Skeletal muscle satellite cell (primary cell): ENCODE measurements around the gene SOCS7.
"Not testable (repeated sequence)": the region's sequence is repeated elsewhere in the genome, so short reads cannot be mapped to it uniquely, and the experiment has no call there.

Experiments
- H3K27me3 ChIP-seq: 2 replicates; pipeline ENCODE4 v1.7.0; 2013; ENCODE audit warnings: low read length; ENCODE audit not compliant: control insufficient read depth, insufficient read depth
- H3K36me3 ChIP-seq: 2 replicates; pipeline ENCODE4 v1.7.0; 2013; ENCODE audit warnings: mild to moderate bottlenecking, control low read depth, low read length; ENCODE audit not compliant: insufficient read depth
- H3K4me1 ChIP-seq: 2 replicates; pipeline ENCODE4 v1.7.0; 2013; ENCODE audit warnings: low read length; ENCODE audit not compliant: control insufficient read depth, insufficient read depth
- H3K4me2 ChIP-seq: 2 replicates; pipeline ENCODE4 v1.7.0; 2013; ENCODE audit warnings: mild to moderate bottlenecking, low read length
- H3K4me3 ChIP-seq: 2 replicates; pipeline ENCODE4 v1.7.0; 2013; ENCODE audit warnings: low read length
- H3K9ac ChIP-seq: 2 replicates; pipeline ENCODE4 v1.7.0; 2013; ENCODE audit warnings: mild to moderate bottlenecking, low read depth, low read length, moderate library complexity
- H3K9me3 ChIP-seq: replicated peaks from 2 replicates; pipeline ENCODE4 v1.7.0; 2013; ENCODE audit warnings: mild to moderate bottlenecking, control low read depth, low read length

SOCS7 gene

GRCh38 chr17:38437313-38437712, 85.7 kb downstream of the SOCS7 start:
- not testable (repeated sequence) for H3K9ac ChIP-seq, H3K4me2 ChIP-seq, H3K27me3 ChIP-seq, H3K9me3 ChIP-seq, H3K4me3 ChIP-seq
- Histone ChIP-seq H3K4me1 (peaks cover 22% of the 10 kb centered on the region), H3K36me3 (peaks cover 26% of the 10 kb centered on the region)

DNA sequence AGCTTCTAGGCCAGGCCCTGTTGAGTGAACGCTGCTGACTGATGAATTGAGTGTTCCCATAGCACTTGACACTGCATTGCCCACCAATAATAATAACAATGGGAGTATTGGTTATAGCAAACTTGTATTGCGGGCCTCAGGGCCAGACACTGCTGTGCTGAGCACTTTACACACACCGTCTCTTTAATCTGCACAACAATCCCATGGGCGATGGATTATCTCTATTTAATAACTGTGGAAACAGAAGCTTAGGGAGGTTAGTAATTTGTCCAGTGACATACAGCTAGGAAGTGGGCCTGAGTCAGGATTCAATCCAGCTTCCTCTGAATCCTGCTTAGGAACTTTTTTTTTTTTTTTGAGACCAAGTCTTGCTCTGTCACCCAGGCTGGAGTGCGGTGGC, 87.8 kb downstream of the SOCS7 start:
- no peak overlapping the region for H3K4me3 ChIP-seq
- H3K4me2 ChIP-seq, result no peak overlapping the region
- H3K9me3 ChIP-seq, result no peaks in the 10 kb centered on the region
- no peaks in the 10 kb centered on the region for H3K27me3 ChIP-seq
- H3K36me3 ChIP-seq, result peaks cover 24% of the 10 kb centered on the region
- H3K4me1 ChIP-seq, result peaks cover 35% of the 10 kb centered on the region
- H3K9ac ChIP-seq, result no peak overlapping the region

DNA sequence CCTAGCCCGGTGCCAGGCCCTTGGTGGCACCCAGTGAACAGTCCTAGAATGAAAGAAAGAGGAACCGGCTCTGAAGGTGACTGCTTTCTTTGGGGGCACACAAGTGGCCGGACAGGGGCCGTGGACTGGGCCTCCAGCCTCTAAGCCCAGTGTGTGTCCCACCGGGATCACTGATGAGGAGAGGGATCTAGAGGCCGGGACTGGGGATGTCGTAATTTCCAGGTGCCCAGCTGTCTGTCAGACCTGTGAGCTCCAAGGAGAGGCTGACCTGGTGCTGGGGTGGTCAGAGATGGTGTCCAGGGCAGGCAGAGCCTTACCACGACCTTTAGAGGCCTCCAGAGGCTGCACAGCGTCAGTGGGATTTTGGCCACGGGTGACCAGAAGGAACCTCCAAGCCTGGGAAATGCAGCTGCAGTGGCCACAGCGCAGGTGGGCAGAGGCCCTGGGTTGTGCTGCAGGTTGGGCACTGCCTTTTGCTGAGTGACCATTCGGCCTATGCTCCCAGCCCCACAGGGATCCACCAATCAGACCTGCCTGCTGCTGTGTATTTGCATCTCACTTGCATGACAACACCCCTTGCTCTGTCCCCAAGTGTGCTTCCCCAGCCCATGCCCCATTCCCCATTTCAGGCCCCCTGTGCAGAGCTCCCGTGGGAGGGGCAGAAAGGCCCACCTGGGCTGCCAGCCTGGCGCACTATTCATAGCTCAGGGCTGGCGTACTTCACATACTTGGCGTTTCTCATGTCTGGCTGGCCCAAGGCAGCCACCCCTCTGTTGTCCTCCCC, 89.2 kb downstream of the SOCS7 start:
- H3K27me3 ChIP-seq, result no peaks in the 10 kb centered on the region
- H3K4me2 ChIP-seq, result no peak overlapping the region
- H3K36me3 ChIP-seq, result peaks cover 20% of the 10 kb centered on the region
- no peak overlapping the region for H3K9ac ChIP-seq
- no peak overlapping the region for H3K4me3 ChIP-seq
- H3K9me3 ChIP-seq, result no peaks in the 10 kb centered on the region
- peaks cover 35% of the 10 kb centered on the region for H3K4me1 ChIP-seq

- Histone ChIP-seq H3K4me2 (no peak overlapping the region), H3K36me3 (peaks cover 17% of the 10 kb centered on the region), H3K4me3 (no peak overlapping the region), H3K4me1 (peaks cover 35% of the 10 kb centered on the region), H3K9me3 (no peaks in the 10 kb centered on the region), H3K27me3 (no peaks in the 10 kb centered on the region), H3K9ac (no peak overlapping the region)
Observed at GRCh38 chr17:38441429-38442061, 89.9 kb downstream of the SOCS7 start.

DNA sequence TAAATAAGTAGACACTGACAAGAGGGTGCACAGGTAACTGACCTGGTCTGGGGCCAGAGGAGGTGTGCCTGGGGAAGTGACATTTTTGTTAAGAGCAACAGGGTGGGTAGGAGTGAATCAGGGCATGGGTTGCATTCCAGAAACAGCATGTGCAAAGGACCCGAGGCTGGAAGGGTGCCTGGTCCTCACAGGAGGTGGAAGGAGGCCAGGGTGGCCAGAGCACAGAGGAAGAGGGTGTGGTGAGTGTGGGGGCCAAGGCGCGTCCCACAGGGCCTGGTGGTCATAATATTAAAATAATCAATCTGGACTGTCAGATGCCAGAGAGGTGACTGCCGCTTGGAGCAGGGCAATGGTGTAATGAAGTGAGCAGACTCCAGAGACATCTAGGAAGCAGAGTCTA, 90.9 kb downstream of the SOCS7 start:
- Histone ChIP-seq H3K9ac (no peak overlapping the region), H3K9me3 (no peaks in the 10 kb centered on the region), H3K4me2 (no peak overlapping the region), H3K4me3 (no peak overlapping the region), H3K27me3 (no peaks in the 10 kb centered on the region), H3K36me3 (peaks cover 9% of the 10 kb centered on the region), H3K4me1 (peaks cover 37% of the 10 kb centered on the region)

GRCh38 chr17:38443356-38444031, 91.8 kb downstream of the SOCS7 start:
- Histone ChIP-seq H3K4me1 (peaks cover 47% of the 10 kb centered on the region), H3K9ac (no peak overlapping the region), H3K4me2 (no peak overlapping the region), H3K9me3 (no peaks in the 10 kb centered on the region), H3K4me3 (no peak overlapping the region), H3K36me3 (peaks cover 13% of the 10 kb centered on the region), H3K27me3 (no peaks in the 10 kb centered on the region)

DNA sequence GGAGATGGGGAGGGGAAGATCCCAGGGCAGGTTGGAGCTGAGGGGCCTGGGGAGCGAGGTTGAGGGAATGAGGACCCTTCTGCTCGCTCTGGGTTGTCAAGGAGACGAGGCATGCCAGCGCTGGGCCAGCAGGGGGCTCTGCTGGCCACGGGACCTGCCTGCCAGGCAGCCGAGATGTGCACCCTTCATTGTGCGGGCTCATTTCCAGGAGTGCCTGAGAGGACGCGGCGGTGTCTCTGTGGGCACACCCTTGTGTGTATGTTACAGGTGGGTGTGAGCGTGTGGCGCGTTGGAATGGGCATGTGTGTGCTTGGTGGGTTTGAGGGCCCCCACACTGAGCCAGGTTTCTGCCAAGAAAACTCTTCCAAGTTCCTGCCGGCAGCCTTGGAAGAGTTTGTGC, 92.5 kb downstream of the SOCS7 start:
- H3K27me3 ChIP-seq, result no peaks in the 10 kb centered on the region
- peaks cover 52% of the 10 kb centered on the region for H3K4me1 ChIP-seq
- no peak overlapping the region for H3K9ac ChIP-seq
- peak overlapping the region; percentile 53 for H3K4me2 ChIP-seq
- no peaks in the 10 kb centered on the region for H3K9me3 ChIP-seq
- peaks cover 13% of the 10 kb centered on the region for H3K36me3 ChIP-seq
- H3K4me3 ChIP-seq, result no peak overlapping the region

DNA sequence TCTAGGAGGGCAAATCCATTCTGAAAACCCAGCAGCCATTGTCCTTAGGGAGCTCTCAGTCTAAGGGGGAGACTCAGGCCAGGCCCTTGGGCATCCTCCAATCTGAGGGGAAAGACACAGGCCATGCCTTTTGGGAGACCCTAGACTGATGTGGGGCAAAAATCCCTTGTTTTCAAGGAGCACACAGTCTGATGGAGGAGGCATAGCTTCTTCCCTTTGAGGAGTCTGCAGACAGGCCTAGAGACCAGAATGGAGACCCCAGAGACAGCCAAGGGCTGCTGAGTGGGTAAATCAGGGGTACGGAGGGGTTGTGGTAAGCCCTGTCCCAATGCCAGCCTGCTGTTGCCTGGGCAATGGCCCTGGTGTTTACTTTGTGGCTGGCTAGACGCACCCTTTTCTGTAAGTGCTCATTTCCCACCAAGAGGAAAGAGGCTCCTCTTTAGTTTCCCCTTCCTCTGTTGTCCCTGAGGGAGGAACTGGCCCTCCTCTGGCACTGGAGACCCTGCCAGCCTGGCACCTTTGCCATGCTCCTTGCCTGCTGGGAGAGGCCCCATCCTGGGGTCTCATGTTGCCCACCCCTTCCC, 96.0 kb downstream of the SOCS7 start:
- H3K36me3 ChIP-seq, result peaks cover 5% of the 10 kb centered on the region
- H3K4me3 ChIP-seq, result no peak overlapping the region
- peak overlapping the region; percentile 51 for H3K4me2 ChIP-seq
- H3K9me3 ChIP-seq, result no peaks in the 10 kb centered on the region
- H3K4me1 ChIP-seq, result peaks cover 69% of the 10 kb centered on the region
- peak overlapping the region; percentile 55 for H3K9ac ChIP-seq
- H3K27me3 ChIP-seq, result no peaks in the 10 kb centered on the region

DNA sequence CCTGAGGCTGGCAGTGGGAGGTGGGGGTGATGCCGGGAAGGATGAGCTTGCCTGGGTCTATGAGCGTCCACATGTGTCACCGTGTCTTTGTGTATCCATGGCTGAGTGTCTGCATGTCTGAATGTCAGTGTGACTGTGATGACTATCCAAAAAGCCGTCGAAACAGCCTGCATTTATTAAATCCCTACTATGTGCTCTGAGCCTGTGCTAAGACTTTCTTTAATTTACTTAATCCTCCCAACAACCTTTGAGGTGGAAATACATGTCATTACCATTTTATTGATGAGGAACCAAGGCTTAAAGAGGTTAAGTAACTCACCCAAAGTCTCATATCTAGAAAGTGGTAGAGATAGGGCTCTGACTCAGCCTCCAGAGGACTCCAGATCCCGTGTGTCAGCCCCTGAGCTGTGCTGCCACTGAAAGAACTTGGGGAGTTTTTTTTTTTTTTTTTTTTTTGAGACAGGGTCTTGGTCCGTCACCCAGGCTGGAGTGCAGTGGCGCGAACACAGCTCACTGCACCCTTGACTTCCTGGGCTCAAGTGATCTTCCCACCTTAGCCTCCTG, 96.6 kb downstream of the SOCS7 start:
- Histone ChIP-seq H3K9ac (peak overlapping the region; percentile 55), H3K4me1 (peaks cover 69% of the 10 kb centered on the region), H3K9me3 (no peaks in the 10 kb centered on the region), H3K4me3 (no peak overlapping the region), H3K36me3 (peaks cover 5% of the 10 kb centered on the region), H3K4me2 (peak overlapping the region; percentile 51), H3K27me3 (no peaks in the 10 kb centered on the region)

- Histone ChIP-seq H3K27me3 (no peaks in the 10 kb centered on the region), H3K36me3 (peaks cover 5% of the 10 kb centered on the region), H3K9me3 (no peaks in the 10 kb centered on the region), H3K4me1 (peaks cover 66% of the 10 kb centered on the region), H3K4me3 (no peak overlapping the region), H3K9ac (no peak overlapping the region), H3K4me2 (no peak overlapping the region)
Observed at GRCh38 chr17:38449364-38449763, 97.7 kb downstream of the SOCS7 start.

DNA sequence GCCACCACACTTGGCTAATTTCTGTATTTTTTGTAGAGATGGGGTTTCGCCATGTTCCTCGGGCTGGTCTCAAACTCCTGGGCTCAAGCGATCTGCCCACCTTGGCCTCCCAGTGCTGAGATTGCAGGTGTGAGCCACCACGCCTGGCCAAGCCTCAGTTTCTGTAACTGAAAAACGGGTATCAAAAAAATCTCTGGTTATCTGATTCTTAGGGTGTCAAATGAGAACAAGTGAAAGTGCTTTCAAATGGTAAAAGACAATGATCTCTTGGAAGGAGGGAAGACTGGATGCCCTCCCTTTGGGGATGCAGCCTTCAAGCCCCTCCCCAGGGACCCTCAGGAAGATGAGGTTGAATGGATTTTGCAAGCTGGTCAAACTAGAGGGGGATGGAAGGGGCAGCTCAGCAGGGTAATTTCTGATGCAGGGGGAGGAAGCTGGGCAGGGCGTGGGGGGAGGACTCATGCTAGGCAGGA, 98.9 kb downstream of the SOCS7 start:
- H3K36me3 ChIP-seq, result peaks cover 5% of the 10 kb centered on the region
- H3K27me3 ChIP-seq, result no peaks in the 10 kb centered on the region
- peaks cover 75% of the 10 kb centered on the region for H3K4me1 ChIP-seq
- no peaks in the 10 kb centered on the region for H3K9me3 ChIP-seq
- H3K9ac ChIP-seq, result peak overlapping the region; percentile 54
- H3K4me2 ChIP-seq, result peak overlapping the region; percentile 76
- H3K4me3 ChIP-seq, result peak overlapping the region; percentile 42
